ENCODE measurements around the gene ZNF567.
"Not testable (repeated sequence)": the region's sequence is repeated elsewhere in the genome, so short reads cannot be mapped to it uniquely, and the experiment has no call there.

The ZNF567 gene

GRCh38 chr19:36719687-36720556 lies 32.5 kb downstream of the ZNF567 start:
- no peak for DNase-seq (ENCODE audit: low read depth)
- H3K4me3 ChIP-seq (ENCODE audit: low read length), result no peak overlapping the region
- TF ChIP-seq, protein P1, sequence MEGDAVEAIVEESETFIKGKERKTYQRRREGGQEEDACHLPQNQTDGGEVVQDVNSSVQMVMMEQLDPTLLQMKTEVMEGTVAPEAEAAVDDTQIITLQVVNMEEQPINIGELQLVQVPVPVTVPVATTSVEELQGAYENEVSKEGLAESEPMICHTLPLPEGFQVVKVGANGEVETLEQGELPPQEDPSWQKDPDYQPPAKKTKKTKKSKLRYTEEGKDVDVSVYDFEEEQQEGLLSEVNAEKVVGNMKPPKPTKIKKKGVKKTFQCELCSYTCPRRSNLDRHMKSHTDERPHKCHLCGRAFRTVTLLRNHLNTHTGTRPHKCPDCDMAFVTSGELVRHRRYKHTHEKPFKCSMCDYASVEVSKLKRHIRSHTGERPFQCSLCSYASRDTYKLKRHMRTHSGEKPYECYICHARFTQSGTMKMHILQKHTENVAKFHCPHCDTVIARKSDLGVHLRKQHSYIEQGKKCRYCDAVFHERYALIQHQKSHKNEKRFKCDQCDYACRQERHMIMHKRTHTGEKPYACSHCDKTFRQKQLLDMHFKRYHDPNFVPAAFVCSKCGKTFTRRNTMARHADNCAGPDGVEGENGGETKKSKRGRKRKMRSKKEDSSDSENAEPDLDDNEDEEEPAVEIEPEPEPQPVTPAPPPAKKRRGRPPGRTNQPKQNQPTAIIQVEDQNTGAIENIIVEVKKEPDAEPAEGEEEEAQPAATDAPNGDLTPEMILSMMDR (conservative IDR thresholded peaks at IDR 0.05; ENCODE audit: low read length), result no peak

DNA sequence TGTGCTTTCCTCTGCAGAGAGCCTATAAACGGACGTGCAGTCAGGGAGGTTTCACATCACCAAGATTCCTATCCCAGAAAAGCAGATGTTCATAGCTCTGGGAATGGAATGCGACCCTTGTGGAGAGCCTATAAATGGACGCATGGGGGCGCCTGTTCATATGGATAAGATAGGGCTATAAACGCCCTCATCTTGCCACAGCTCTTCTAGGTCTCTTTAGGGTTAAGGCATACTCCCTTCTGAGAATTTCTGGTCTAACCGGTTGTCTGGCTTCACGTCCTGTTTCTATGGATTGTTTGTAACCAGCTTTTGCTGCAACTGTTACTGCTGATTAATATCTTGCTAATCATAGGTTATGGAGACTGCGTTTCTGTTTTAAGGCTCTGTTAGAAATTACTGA lies 48.8 kb downstream of the ZNF567 start:
- H3K4me3 ChIP-seq (ENCODE audit: low read length); DNase-seq (ENCODE audit: low read depth): not testable (repeated sequence)

DNA sequence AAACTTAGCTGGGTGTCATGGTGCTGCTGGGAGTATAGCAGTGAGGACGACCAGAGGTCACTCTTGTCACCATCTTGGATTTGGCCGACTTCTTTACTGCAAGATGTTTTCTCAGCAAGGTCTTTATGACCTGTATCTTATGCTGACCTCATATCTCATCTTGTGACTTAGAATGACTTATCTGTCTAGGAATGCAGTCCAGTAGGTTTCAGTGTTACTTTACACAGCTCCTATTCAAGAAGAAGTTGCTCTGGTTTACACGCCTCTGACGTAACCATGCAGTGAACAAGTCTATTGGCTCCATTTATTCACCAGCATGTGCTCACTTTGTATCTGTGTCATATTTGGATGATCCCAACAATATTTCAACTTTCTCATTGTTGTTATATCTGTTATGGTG lies 58.5 kb downstream of the ZNF567 start:
- TF ChIP-seq, protein P1 (conservative IDR thresholded peaks at IDR 0.05; ENCODE audit: low read length), result no peak
- H3K4me3 ChIP-seq (ENCODE audit: low read length), result no peak overlapping the region
- no peak for DNase-seq (ENCODE audit: low read depth)

GRCh38 chr19:36747750-36748149 lies 60.3 kb downstream of the ZNF567 start:
- TF ChIP-seq, protein P1 (conservative IDR thresholded peaks at IDR 0.05; ENCODE audit: low read length), result no peak
- H3K4me3 ChIP-seq (ENCODE audit: low read length), result no peak overlapping the region

DNA sequence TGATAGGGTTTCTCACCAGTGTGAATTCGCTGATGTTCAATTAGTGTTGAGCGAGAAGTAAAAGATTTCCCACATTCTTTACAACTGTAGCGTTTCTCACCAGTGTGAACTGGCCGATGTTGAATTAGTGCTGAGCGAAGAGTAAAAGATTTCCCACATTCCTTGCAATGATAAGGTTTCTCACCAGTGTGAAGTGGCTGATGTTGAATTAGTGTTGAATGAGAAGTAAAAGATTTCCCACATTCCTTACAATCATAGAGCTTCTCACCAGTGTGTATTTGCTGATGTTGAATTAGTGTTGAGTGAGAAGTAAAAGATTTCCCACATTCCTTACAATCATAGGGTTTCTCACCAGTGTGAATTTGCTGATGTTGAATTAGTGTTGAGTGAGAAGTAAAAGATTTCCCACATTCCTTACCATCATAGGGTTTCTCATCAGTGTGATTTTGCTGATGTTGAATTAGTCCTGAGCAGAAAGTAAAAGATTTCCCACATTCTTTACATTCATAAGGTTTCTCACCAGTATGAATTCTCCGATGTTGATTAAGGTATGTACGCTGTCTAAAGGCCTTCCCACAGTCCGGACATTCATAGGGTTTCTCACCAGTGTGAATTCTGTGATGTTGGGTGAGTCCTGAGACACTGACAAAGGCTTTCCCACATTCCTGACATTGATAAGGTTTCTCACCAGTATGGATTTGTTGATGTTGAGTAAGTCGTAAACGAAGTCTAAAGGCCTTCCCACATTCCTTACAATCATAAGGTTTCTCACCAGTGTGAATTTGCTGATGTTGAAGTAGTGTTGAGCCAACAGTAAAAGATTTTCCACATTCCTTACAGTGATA lies 61.2 kb downstream of the ZNF567 start:
- no peak overlapping the region for H3K4me3 ChIP-seq (ENCODE audit: low read length)
- DNase-seq (ENCODE audit: low read depth), result no peak
- TF ChIP-seq, protein P1 (conservative IDR thresholded peaks at IDR 0.05; ENCODE audit: low read length), result no peak

More at GRCh38 chr19:36747750-36748149, 60.3 kb downstream of the ZNF567 start:
- DNase-seq (ENCODE audit: low read depth), result no peak

DNA sequence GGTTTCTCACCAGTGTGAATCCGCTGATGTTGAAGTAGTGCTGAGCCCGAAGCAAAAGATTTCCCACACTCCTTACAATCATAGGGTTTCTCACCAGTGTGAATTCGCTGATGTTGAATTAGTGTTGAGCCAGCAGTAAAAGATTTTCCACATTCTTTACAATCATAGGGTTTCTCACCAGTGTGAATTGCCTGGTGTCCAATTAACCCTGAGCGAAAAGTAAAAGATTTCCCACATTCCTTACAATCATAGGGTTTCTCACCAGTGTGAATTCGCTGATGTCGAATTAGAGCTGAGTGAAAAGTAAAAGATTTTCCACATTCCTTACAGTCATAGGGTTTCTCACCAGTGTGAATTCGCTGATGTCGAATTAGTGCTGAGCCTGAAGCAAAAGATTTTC lies 62.2 kb downstream of the ZNF567 start:
- not testable (repeated sequence) for DNase-seq (ENCODE audit: low read depth); H3K4me3 ChIP-seq (ENCODE audit: low read length)

DNA sequence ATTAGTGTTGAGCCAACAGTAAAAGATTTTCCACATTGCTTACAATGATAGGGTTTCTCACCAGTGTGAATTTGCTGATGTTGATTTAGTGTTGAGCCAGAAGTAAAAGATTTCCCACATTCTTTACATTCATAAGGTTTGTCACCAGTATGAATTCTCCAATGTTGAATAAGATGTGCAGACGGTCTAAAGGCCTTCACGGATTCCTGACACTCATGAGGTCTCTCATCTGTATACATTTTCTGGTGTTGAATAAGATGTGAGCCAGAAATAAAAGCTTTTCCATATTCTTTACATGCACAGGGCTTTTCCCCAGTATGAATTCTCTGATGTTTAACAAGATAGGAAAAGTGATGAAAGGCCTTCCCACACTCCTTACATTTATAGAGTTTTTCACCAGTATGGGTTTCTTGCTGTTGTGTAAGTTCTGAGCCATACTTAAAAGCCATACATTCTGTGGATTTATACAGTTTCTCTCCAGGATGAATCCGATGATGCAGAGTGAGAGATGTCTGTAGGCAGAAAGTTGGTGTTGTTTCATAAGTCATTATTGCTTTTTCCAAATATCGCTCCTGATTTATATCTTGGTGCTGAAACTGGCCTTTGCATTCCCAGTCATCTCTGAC lies 62.8 kb downstream of the ZNF567 start:
- no peak for DNase-seq (ENCODE audit: low read depth)
- H3K4me3 ChIP-seq (ENCODE audit: low read length), result no peak overlapping the region

More for the DNA sequence above, 62.8 kb downstream of the ZNF567 start:
- TF ChIP-seq, protein P1 (conservative IDR thresholded peaks at IDR 0.05; ENCODE audit: low read length), result no peak
